GM12878 (cell line): ENCODE data around the gene TEF.

Experiments
- CTCF ChIP-seq, 3 experiments: IDR thresholded peaks in 2 of 3; conservative IDR thresholded peaks in 1 of 3; 2 replicates each; pipeline ENCODE4 v1.5.1; 2011; ENCODE audit warnings: low read depth in 3 of 3, low read length in 3 of 3, mild to moderate bottlenecking in 3 of 3, control low read depth in 2 of 3, moderate library complexity in 2 of 3, inconsistent platforms in 1 of 3, mixed read lengths in 1 of 3; ENCODE audit not compliant: control insufficient read depth in 2 of 3, insufficient read depth in 1 of 3; ENCODE audit errors: extremely low read depth in 1 of 3
- REST ChIP-seq: IDR thresholded peaks from 2 replicates; pipeline ENCODE4 v1.6.1; 2012; ENCODE audit warnings: mild to moderate bottlenecking, low read depth, low read length

- TF ChIP-seq CTCF (IDR thresholded peaks at IDR 0.05 in 2 of 3, conservative IDR thresholded peaks at IDR 0.05 in 1 of 3; ENCODE audit: control insufficient read depth in 2 of 3, extremely low read depth in 1 of 3, insufficient read depth in 1 of 3, low read depth in 3 of 3, low read length in 3 of 3): no peak
- no peak for TF ChIP-seq REST
These were observed 28.6 kb downstream of the TEF start for GRCh38 chr22:41410311-41410751.
